GM19324 (cell line): Measurements from ENCODE around the gene AUTS2.

ENCODE experiments used
- ATAC-seq: cut with Tn5 transposase; IDR thresholded peaks from one replicate; pipeline ENCODE4 v1.9.1; 2021; ENCODE audit warnings: mild to moderate bottlenecking, moderate library complexity; ENCODE audit not compliant: unreplicated experiment, low FRiP score

AUTS2 gene

GRCh38 chr7:69622014-69622835, 23.9 kb downstream of the AUTS2 start:
- ATAC-seq: no peak

- no peak for ATAC-seq
Measured at GRCh38 chr7:69622960-69623359, 24.7 kb downstream of the AUTS2 start.

GRCh38 chr7:69624435-69625230, 26.4 kb downstream of the AUTS2 start:
- ATAC-seq: no peak

GRCh38 chr7:69625238-69625637, 27.0 kb downstream of the AUTS2 start:
- ATAC-seq: no peak

GRCh38 chr7:69625798-69626197, 27.5 kb downstream of the AUTS2 start:
- no peak for ATAC-seq

GRCh38 chr7:69630292-69630691, 32.0 kb downstream of the AUTS2 start:
- ATAC-seq: no peak

- ATAC-seq: no peak
Measured at GRCh38 chr7:69631131-69631530, 32.9 kb downstream of the AUTS2 start.

- ATAC-seq: no peak
Measured at GRCh38 chr7:69632280-69632679, 34.0 kb downstream of the AUTS2 start.

- ATAC-seq: no peak
Measured at GRCh38 chr7:69633122-69633831, 35.0 kb downstream of the AUTS2 start.

GRCh38 chr7:69635555-69636185, 37.4 kb downstream of the AUTS2 start:
- ATAC-seq: no peak

- no peak for ATAC-seq
Measured at GRCh38 chr7:69638674-69639073, 40.4 kb downstream of the AUTS2 start.

- no peak for ATAC-seq
Measured at GRCh38 chr7:69640216-69640615, 41.9 kb downstream of the AUTS2 start.

- no peak for ATAC-seq
Measured at GRCh38 chr7:69640925-69641594, 42.8 kb downstream of the AUTS2 start.

GRCh38 chr7:69643265-69643664, 45.0 kb downstream of the AUTS2 start:
- no peak for ATAC-seq

GRCh38 chr7:69643708-69644445, 45.6 kb downstream of the AUTS2 start:
- ATAC-seq: no peak

GRCh38 chr7:69645683-69646082, 47.4 kb downstream of the AUTS2 start:
- ATAC-seq: no peak

- ATAC-seq: no peak
Measured at GRCh38 chr7:69651101-69651590, 52.9 kb downstream of the AUTS2 start.

GRCh38 chr7:69652947-69653701, 54.8 kb downstream of the AUTS2 start:
- no peak for ATAC-seq

GRCh38 chr7:69653806-69654205, 55.5 kb downstream of the AUTS2 start:
- ATAC-seq: no peak
